Measurements from ENCODE around the gene CDC14C.

CDC14C gene

GRCh38 chr7:48976253-48976652 lies 51.9 kb downstream of the CDC14C start:
- DNase-seq: no peak

DNA sequence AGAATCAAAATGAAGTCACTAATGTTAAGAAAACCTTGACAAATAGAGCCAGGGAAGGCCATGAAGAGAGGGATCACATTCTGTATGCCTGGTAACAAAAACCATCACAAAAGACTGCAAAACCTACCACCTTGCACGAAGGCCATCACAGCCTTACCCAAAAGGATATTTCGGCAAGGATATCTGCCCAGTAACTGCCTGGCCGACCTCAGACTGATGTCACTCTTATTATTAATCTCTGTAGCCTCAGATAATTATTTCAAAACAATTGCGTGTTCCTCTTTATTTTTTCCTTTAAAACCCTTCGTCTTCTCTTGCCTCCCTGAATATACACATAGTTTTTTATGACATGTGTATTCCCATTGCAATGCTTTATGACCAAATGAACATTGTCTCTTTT lies 52.5 kb downstream of the CDC14C start:
- DNase-seq: no peak

All from fibroblast of skin of abdomen (primary cell).